WI38 (cell line): ENCODE results near the gene CALML3.
"Not testable (repeated sequence)": the region's sequence is repeated elsewhere in the genome, so short reads cannot be mapped to it uniquely, and the experiment has no call there.

Source experiments
- H3K4me3 ChIP-seq: 2 replicates; pipeline ENCODE4 v1.5.1; 2011; ENCODE audit warnings: low read depth, mild to moderate bottlenecking, control low read depth, low read length
- TF ChIP-seq, protein P1 (sequence below): IDR thresholded peaks from 2 replicates; pipeline ENCODE4 v1.5.1; 2012; ENCODE audit warnings: low read depth, mild to moderate bottlenecking, control low read depth, low read length

Gene CALML3

DNA sequence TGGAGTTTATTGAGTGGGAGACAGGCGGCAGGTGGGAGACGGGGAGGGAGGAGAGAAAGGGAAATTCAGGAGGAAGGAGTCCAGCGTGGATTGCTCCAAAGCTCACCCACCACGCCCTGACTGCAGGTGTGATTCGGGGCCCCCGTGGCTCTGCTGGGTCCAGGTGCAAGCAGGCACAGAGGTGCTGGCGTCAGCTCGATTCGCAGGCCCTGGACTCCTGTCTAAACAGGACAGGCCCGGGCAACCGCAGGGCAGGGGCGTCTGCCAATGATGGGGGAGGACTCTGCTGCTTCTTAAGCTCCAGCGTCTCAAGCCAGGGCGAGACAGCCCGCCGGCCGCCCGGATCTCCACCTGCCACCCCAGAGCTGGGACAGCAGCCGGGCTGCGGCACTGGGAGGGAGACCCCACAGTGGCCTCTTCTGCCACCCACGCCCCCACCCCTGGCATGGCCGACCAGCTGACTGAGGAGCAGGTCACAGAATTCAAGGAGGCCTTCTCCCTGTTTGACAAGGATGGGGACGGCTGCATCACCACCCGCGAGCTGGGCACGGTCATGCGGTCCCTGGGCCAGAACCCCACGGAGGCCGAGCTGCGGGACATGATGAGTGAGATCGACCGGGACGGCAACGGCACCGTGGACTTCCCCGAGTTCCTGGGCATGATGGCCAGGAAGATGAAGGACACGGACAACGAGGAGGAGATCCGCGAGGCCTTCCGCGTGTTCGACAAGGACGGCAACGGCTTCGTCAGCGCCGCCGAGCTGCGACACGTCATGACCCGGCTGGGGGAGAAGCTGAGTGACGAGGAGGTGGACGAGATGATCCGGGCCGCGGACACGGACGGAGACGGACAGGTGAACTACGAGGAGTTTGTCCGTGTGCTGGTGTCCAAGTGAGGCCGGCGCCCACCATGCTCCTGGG is at the start of gene CALML3:
TSS of gene CALML3 (plus strand) at position 321 of the 920 bp plus-strand sequence. CDS start at position 446, 125 bp downstream.
- H3K4me3 ChIP-seq, result no peak within 1 kb of the TSS

DNA sequence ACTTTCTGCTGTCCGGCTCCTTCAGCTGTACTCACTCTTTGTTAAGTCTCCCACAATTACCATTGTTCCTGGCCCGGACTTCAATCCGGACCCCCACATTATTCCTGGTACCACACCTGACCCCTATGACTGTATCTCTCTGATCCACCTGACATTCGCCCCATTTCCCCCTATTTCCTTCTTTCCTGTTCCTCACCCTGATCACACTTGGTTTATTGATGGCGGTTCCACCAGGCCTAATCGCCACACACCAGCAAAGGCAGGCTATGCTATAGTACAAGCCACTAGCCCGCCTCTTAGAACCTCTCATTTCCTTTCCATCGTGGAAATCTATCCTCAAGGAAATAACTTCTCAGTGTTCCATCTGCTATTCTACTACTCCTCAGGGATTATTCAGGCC is 49.7 kb upstream of the CALML3 start:
- H3K4me3 ChIP-seq, result not testable (repeated sequence)

More for the DNA sequence above, at the start of gene CALML3:
- TF ChIP-seq, protein P1, sequence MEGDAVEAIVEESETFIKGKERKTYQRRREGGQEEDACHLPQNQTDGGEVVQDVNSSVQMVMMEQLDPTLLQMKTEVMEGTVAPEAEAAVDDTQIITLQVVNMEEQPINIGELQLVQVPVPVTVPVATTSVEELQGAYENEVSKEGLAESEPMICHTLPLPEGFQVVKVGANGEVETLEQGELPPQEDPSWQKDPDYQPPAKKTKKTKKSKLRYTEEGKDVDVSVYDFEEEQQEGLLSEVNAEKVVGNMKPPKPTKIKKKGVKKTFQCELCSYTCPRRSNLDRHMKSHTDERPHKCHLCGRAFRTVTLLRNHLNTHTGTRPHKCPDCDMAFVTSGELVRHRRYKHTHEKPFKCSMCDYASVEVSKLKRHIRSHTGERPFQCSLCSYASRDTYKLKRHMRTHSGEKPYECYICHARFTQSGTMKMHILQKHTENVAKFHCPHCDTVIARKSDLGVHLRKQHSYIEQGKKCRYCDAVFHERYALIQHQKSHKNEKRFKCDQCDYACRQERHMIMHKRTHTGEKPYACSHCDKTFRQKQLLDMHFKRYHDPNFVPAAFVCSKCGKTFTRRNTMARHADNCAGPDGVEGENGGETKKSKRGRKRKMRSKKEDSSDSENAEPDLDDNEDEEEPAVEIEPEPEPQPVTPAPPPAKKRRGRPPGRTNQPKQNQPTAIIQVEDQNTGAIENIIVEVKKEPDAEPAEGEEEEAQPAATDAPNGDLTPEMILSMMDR, result no peak

DNA sequence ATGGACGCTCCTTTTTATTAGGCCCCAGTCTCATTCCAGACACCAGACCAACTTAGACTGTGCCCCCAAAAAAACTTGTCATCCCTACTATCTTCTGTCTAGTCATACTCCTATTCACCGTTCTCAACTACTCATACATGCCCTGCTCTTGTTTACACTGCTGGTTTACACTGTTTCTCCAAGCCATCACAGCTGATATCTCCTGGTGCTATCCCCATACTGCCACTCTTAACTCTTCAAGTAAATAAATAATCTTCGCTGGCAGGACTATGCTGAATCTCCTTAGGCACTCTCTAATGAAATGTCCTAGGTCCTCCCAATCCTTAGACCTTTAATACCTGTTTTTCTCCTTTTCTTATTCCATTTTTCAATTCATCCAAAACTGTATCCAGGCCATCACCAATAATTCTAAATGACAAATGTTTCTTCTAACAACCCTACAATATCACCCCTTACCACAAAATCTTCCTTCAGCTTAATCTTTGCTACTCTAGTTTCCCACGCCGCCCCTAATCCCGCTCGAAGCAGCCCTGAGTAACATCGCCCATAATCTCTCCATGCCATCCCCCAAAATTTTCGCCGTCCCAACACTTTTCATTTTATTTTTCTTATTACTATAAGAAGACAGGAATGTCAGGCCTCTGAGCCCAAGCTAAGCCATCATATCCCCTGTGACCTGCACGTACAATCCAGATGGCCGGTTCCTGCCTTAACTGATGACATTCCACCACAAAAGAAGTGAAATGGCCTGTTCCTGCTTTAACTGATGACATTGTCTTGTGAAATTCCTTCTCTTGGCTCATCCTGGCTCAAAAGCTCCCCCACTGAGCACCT is 48.6 kb upstream of the CALML3 start:
- H3K4me3 ChIP-seq, result not testable (repeated sequence)

DNA sequence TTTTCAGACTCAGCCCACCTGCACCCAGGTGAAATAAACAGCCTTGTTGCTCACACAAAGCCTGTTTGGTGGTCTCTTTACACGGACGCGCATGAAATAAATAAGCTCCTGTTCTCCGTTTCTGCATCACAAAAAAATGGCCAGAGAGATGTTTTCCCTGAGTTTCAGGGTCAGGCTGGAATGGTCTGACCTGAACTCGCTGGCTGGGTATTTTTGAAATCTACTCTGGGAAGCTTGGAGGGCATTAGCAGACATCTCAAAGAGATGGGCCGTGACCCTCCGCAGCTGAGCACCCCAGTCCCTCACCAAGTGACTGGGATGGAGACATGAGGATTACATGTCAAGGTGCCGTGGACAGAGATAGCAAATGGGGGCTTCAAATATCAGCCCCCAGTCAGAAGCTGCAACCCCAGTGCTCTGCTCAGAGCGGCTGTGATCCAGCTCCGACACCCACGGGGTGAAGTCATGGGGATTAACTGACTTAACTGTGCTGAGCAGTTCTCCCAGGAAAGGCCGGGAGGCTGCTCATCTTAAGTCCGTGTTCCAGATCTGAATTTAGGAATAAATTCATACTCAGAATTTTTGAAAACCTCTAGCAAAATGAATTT is 47.7 kb upstream of the CALML3 start:
- no peak overlapping the region for H3K4me3 ChIP-seq

DNA sequence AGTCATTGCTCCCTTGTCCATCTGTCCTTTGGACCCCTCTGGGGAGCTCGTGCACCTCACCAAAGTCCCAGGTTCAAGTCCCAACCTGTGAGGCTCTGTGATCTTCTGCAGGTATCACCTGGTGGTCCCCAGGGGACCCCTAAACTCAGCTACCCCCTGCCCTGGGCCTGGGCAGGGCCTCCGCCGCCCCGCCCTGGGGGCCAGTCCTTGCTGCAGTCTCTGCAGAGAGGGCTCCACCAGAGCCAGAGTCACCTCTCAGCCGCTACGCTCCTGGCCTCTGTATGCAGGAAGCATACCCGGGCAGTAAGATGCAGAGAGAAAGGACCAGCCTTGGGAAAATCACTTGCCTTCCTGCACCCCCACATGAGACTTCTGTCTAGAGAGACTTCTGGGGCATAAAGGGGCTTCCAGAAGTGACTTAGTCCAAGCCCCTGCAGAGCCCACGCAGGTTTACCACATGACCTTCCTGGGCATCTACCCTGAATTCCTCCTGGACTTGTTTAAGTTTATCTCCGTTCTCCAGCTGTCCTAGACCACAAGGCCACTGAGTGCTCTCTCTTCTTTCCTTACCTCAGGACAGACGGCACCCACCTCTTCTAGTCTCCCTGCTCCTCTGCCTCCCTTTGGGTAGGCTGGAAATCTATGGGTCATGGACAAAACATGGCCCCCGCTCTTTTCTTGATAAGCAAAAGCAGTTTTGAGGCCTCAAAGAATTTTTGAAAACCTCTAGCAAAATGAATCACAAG is 46.6 kb upstream of the CALML3 start:
- TF ChIP-seq, protein P1, result no peak
- H3K4me3 ChIP-seq, result no peak overlapping the region

More for the DNA sequence above, 47.7 kb upstream of the CALML3 start:
- TF ChIP-seq, protein P1, result no peak

DNA sequence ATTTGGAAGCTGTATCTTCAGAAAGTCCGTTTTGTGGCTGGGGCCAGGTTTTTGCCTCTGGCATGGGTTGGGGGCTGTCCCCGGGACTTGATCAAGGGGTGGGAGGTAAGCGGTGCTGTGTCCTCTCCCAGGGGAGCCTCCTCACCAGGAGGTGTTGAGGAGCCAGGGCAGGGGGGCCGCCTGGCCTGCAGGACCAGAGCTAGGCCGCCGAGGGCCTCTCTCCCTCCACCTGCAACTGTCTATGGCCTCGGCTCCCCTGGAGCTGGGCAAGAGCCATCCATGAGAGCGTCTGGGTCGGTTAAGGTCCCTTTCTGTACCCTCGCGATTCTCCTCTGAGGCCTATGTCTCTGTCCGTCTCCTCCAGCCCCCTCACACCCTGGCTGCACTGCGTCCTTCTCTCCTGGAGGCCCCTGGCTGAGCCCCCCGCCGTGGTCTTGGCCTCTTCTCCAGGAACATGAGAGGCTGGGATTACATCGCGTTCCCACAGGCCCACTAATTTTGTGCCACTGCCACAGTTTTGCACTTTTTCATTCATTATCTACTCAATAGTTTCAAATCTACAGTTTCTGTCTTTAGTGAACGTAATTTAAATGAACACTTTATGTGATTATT is 46.0 kb upstream of the CALML3 start:
- no peak overlapping the region for H3K4me3 ChIP-seq
- TF ChIP-seq, protein P1, result no peak

DNA sequence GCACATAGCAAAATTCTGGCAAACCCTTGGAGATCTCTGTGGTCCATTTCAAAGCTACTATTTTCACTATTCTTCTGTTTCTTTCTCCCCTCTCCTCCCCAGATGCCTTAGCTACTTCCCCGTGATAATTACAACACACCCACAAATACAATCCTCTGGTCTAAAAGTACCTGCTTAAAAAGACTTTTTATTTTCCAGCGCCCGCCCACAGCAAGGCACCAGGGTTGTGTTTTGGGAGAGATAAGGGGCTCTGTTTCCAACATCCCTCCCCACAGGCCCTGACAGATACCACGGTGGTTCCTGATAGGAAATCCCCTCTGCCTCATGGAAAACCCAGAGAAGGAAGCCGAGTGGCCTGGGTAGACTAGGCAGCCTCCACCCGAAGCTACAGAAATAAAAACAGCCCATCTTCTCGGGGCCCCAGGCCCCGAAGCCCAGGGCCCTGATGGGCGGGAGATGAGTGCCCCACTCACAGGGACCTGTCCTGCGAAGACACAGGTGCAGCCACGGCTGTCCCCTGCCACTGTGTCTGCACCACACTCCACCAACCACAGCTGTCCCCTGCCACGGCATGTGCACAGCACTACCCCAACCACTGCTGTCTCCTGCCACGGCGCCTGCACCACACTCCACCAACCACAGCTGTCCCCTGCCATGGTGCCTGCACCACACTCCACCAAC is 45.1 kb upstream of the CALML3 start:
- H3K4me3 ChIP-seq, result no peak overlapping the region
- TF ChIP-seq, protein P1, result no peak
